ENCODE data around the gene ARHGEF17. TPM values are rescaled to one million over a fixed set of nuclear protein-coding genes. Genes with fewer than 3 reads are reported as not detected.

ARHGEF17 gene
- total and polyA plus RNA-seq, 2 of the 13 experiments (the other 11 are each of a cell fraction or from before 2014, with no cell fraction given) = 10.7 to 28.8 TPM

GRCh38 chr11:73308961-73309919, 1.2 kb downstream of the ARHGEF17 start (continued):
- TF ChIP-seq ZNF253 (CRISPR knock-in tag; IDR thresholded peaks at IDR 0.05; ENCODE audit: borderline replicate concordance) (no peak), SAFB2 (CRISPR knock-in tag; IDR thresholded peaks at IDR 0.05; ENCODE audit: borderline replicate concordance, low read depth) (no peak; the same call in 1 of the 2 replicates), GATA4 (IDR thresholded peaks at IDR 0.05; ENCODE audit: borderline replicate concordance, low read depth) (0 out of 2 replicates have a peak, but pooled peaks have one; percentile 32), ZNF138 (CRISPR knock-in tag; IDR thresholded peaks at IDR 0.05; ENCODE audit: low read depth) (no peak), FOXA3 (CRISPR knock-in tag; IDR thresholded peaks at IDR 0.05) (peak; percentile 66; the same call in 1 of the 2 replicates), SNAPC5 (CRISPR knock-in tag; IDR thresholded peaks at IDR 0.05; ENCODE audit: borderline replicate concordance) (no peak), PAX8 (CRISPR knock-in tag; IDR thresholded peaks at IDR 0.05; ENCODE audit: borderline replicate concordance) (no peak), RORA (CRISPR knock-in tag; IDR thresholded peaks at IDR 0.05) (no peak), NCOR1 (IDR thresholded peaks at IDR 0.05; ENCODE audit: borderline replicate concordance, low read length) (no peak), SRY (CRISPR knock-in tag; IDR thresholded peaks at IDR 0.05) (no peak), KLF16 (CRISPR knock-in tag; IDR thresholded peaks at IDR 0.05) (peak in 1 of 2 experiments; percentile 83; a peak in 2 of 4 replicates), SP140L (CRISPR knock-in tag; IDR thresholded peaks at IDR 0.05; ENCODE audit: borderline replicate concordance) (no peak), HOXD1 (CRISPR knock-in tag; IDR thresholded peaks at IDR 0.05) (peak; percentile 49; the same call in 1 of the 2 replicates), ZNF317 (CRISPR knock-in tag; IDR thresholded peaks at IDR 0.05) (no peak), NCOA1 (CRISPR knock-in tag; IDR thresholded peaks at IDR 0.05) (peak; percentile 70; the same call in 1 of the 2 replicates), HNRNPUL1 (IDR thresholded peaks at IDR 0.05; ENCODE audit: low read depth, low read length) (no peak)
- TF ChIP-seq, protein P1, sequence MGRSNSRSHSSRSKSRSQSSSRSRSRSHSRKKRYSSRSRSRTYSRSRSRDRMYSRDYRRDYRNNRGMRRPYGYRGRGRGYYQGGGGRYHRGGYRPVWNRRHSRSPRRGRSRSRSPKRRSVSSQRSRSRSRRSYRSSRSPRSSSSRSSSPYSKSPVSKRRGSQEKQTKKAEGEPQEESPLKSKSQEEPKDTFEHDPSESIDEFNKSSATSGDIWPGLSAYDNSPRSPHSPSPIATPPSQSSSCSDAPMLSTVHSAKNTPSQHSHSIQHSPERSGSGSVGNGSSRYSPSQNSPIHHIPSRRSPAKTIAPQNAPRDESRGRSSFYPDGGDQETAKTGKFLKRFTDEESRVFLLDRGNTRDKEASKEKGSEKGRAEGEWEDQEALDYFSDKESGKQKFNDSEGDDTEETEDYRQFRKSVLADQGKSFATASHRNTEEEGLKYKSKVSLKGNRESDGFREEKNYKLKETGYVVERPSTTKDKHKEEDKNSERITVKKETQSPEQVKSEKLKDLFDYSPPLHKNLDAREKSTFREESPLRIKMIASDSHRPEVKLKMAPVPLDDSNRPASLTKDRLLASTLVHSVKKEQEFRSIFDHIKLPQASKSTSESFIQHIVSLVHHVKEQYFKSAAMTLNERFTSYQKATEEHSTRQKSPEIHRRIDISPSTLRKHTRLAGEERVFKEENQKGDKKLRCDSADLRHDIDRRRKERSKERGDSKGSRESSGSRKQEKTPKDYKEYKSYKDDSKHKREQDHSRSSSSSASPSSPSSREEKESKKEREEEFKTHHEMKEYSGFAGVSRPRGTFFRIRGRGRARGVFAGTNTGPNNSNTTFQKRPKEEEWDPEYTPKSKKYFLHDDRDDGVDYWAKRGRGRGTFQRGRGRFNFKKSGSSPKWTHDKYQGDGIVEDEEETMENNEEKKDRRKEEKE (IDR thresholded peaks at IDR 0.05) = no peak
- TF ChIP-seq, protein P2, sequence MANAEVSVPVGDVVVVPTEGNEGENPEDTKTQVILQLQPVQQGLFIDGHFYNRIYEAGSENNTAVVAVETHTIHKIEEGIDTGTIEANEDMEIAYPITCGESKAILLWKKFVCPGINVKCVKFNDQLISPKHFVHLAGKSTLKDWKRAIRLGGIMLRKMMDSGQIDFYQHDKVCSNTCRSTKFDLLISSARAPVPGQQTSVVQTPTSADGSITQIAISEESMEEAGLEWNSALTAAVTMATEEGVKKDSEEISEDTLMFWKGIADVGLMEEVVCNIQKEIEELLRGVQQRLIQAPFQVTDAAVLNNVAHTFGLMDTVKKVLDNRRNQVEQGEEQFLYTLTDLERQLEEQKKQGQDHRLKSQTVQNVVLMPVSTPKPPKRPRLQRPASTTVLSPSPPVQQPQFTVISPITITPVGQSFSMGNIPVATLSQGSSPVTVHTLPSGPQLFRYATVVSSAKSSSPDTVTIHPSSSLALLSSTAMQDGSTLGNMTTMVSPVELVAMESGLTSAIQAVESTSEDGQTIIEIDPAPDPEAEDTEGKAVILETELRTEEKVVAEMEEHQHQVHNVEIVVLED (CRISPR knock-in tag; IDR thresholded peaks at IDR 0.05; ENCODE audit: borderline replicate concordance) = peak; percentile 65; the same call in 1 of the 2 replicates
- TF ChIP-seq, protein P3, sequence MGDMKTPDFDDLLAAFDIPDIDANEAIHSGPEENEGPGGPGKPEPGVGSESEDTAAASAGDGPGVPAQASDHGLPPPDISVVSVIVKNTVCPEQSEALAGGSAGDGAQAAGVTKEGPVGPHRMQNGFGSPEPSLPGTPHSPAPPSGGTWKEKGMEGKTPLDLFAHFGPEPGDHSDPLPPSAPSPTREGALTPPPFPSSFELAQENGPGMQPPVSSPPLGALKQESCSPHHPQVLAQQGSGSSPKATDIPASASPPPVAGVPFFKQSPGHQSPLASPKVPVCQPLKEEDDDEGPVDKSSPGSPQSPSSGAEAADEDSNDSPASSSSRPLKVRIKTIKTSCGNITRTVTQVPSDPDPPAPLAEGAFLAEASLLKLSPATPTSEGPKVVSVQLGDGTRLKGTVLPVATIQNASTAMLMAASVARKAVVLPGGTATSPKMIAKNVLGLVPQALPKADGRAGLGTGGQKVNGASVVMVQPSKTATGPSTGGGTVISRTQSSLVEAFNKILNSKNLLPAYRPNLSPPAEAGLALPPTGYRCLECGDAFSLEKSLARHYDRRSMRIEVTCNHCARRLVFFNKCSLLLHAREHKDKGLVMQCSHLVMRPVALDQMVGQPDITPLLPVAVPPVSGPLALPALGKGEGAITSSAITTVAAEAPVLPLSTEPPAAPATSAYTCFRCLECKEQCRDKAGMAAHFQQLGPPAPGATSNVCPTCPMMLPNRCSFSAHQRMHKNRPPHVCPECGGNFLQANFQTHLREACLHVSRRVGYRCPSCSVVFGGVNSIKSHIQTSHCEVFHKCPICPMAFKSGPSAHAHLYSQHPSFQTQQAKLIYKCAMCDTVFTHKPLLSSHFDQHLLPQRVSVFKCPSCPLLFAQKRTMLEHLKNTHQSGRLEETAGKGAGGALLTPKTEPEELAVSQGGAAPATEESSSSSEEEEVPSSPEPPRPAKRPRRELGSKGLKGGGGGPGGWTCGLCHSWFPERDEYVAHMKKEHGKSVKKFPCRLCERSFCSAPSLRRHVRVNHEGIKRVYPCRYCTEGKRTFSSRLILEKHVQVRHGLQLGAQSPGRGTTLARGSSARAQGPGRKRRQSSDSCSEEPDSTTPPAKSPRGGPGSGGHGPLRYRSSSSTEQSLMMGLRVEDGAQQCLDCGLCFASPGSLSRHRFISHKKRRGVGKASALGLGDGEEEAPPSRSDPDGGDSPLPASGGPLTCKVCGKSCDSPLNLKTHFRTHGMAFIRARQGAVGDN (CRISPR knock-in tag; IDR thresholded peaks at IDR 0.05) = peak; percentile 94

Data from HepG2 (cell line).